Measurements from ENCODE around the gene FAHD1. TPM values are rescaled to one million over a fixed set of nuclear protein-coding genes. Genes with fewer than 3 reads are reported as not detected.

FAHD1 gene
- total RNA-seq, result 10 to 100 TPM; 34.3 to 52.3 (median 46.9) TPM

DNA sequence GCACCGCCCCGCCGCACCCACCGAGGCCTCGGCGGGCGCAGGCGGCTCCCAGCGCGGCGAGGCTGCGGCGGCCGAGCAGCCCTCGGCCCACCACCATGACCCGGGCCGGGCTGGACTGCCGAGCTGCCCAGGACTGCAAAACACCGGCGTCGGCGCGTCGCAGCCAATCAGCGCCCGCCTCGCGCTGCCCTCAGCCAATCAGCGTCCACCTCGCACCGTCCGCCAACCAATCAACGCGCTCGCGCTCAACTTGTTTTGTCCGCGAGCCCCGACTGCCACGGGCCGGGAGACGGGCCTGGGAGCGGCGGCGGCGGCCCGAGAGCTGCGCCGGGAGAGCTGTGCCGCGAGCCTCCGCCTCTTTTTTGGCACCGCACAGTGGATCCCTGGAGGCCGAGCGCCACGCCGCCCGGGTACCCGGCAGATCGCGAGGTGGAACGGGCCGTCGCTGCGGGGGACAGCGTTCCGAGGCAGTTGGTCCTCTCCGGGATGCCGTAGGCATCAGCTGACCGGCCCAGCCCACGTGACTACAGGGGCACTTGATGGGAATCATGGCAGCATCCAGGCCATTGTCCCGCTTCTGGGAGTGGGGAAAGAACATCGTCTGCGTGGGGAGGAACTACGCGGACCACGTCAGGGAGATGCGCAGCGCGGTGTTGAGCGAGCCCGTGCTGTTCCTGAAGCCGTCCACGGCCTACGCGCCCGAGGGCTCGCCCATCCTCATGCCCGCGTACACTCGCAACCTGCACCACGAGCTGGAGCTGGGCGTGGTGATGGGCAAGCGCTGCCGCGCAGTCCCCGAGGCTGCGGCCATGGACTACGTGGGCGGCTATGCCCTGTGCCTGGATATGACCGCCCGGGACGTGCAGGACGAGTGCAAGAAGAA lies at the start of gene FAHD1, which contains the start of gene HAGH:
Gene FAHD1, plus strand, starts transcription at position 516 of the 883 bp plus-strand sequence. Its CDS starts 33 bp downstream, at position 549.
Gene HAGH, minus strand, starts transcription at position 135 of the 883 bp plus-strand sequence. Its CDS starts 38 bp downstream, at position 97.
- WGBS, 2 donors, result 0% methylated on average over 2 to 4 of the region's 104 CpGs
- H3K27ac ChIP-seq, result peak within 1 kb of the TSS; percentile 72 to 95 (median 93)
- no peaks in the 10 kb centered on the region for H3K27me3 ChIP-seq
- H3K9me3 ChIP-seq, result no peaks in the 10 kb centered on the region
- peak within 1 kb of the TSS; percentile 61 to 98 (median 92) for H3K4me3 ChIP-seq
- peak in 2 of 4 donors; percentile 16 to 19 for TF ChIP-seq POLR2A (IDR thresholded peaks at IDR 0.05)
- TF ChIP-seq, protein P1, sequence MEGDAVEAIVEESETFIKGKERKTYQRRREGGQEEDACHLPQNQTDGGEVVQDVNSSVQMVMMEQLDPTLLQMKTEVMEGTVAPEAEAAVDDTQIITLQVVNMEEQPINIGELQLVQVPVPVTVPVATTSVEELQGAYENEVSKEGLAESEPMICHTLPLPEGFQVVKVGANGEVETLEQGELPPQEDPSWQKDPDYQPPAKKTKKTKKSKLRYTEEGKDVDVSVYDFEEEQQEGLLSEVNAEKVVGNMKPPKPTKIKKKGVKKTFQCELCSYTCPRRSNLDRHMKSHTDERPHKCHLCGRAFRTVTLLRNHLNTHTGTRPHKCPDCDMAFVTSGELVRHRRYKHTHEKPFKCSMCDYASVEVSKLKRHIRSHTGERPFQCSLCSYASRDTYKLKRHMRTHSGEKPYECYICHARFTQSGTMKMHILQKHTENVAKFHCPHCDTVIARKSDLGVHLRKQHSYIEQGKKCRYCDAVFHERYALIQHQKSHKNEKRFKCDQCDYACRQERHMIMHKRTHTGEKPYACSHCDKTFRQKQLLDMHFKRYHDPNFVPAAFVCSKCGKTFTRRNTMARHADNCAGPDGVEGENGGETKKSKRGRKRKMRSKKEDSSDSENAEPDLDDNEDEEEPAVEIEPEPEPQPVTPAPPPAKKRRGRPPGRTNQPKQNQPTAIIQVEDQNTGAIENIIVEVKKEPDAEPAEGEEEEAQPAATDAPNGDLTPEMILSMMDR (IDR thresholded peaks at IDR 0.05), result peak in 3 of 6 experiments; percentile 11 to 28 (median 22)
- DNase-seq, result peak; percentile 47
- H3K36me3 ChIP-seq, result peaks cover 0 to 42% (median 10%) of the 10 kb centered on the region in 3 donors
- intact Hi-C loops (cut with DNase I), result no loop called here
- H3K4me1 ChIP-seq, result peaks cover 27 to 78% (median 39%) of the 10 kb centered on the region in 3 donors

DNA sequence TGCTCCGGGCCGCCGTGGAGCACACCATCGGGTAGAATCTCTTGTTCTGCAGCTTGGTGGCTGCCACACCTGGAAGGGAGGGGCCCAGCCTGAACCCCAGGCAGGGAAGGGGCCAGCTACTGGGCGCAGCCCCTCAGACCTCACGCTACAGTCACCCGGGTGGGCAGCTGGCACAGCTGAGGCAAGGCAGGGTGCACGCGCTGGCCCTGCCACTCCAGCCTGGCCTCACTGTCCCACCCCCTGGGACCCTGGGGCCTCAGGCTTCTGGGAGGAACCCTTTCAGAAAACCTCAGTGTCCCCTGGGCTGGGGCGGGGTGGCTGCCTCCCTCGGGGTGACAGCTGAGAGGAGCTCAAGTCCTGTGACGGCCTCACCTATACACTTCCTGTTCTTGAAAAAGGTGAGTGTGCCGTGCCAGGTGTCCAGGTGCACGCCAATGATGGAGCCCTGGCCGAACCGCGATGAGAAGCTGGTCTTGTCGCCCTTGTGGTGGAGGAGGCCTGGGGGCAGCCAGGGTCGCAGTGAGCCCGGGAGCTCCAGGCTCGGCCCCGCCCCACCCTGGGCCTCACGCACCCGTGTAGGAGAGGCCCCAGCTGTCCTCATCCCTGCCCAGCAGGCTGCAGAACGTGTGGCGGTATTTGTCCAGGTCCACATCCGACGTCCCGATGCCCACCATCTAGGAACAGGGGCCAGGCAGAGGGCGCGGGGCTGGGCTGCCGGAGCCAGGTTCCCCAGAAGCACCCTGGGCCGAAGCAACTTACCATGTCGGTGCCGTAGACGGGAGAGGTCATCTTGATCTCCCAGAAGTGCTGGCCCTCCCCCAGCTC lies 49.4 kb upstream of the FAHD1 start:
- peaks cover 25 to 78% (median 27%) of the 10 kb centered on the region in 3 donors for H3K4me1 ChIP-seq
- intact Hi-C loops (cut with DNase I), result no loop called here
- H3K27me3 ChIP-seq, result no peaks in the 10 kb centered on the region
- no peaks in the 10 kb centered on the region for H3K9me3 ChIP-seq
- no peak overlapping the region for H3K4me3 ChIP-seq
- no peak for TF ChIP-seq POLR2A (IDR thresholded peaks at IDR 0.05)
- TF ChIP-seq, protein P1 (IDR thresholded peaks at IDR 0.05), result no peak
- H3K36me3 ChIP-seq, result peaks cover 6 to 67% (median 28%) of the 10 kb centered on the region in 3 donors
- 60% methylated on average over 1 of the region's 36 CpGs; no CpG with 5 or more reads in 1 of the 2 donors for WGBS, 2 donors
- peak overlapping the region in 2 of 4 donors; percentile 28 to 44 for H3K27ac ChIP-seq
- DNase-seq, result no peak

DNA sequence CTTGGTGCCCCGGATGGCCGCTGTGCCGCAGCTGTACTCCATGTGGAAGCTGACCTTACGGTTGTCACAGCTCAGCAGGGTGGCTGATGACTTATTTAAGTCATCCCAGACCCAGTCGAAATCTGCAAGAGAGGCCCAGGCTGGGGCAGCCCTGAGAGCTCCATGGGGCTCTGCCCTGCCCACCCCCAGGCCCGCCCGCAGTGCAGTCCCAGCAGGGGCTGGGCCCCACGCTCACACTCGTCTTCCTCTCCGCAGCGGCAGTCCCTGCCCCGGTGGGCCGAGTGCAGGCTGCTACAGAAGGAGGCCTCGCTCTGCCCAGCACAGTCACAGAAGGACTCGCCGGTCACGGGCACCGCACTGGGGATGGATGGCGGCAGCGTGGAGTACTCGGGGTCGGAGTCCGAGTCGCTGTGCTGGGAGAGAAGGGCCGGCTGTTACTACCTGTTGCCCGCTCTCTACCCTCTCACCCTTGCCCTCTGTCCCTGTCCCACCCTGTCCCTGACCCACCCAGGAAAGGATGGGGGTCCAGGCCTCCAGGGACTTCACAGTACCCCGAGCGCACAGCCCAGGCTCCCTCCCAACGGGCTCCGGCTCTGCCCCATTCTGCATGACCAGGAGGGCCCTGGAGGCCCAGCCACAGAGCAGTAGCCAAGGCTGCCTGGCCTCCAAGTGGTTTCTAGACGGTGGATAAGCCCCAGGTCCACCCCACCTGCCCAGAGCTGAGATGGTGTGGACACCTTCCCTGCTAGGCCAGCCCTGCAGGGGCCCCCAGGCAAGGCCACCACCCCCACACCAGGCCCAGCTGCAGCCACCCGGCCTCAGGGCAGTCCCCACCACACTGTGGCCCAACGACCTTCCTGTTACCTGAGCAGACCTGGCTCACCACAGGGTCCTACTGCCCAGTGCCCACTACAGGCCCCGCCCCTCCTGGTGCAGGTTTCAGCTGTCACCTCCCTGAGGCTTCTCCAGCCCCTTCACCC lies 48.5 kb upstream of the FAHD1 start:
- no peak for DNase-seq
- Histone ChIP-seq H3K27me3 (no peaks in the 10 kb centered on the region), H3K4me3 (no peak overlapping the region), H3K27ac (peak overlapping the region in 3 of 4 donors; percentile 31 to 97 (median 57)), H3K4me1 (peaks cover 27 to 77% (median 28%) of the 10 kb centered on the region in 3 donors), H3K36me3 (peaks cover 6 to 67% (median 28%) of the 10 kb centered on the region in 3 donors), H3K9me3 (no peaks in the 10 kb centered on the region)
- WGBS, 2 donors, result 65 to 68% methylated on average over 2 to 4 of the region's 34 CpGs
- intact Hi-C loops (cut with DNase I), result no loop called here
- TF ChIP-seq, protein P1 (IDR thresholded peaks at IDR 0.05), result no peak
- no peak for TF ChIP-seq POLR2A (IDR thresholded peaks at IDR 0.05)

DNA sequence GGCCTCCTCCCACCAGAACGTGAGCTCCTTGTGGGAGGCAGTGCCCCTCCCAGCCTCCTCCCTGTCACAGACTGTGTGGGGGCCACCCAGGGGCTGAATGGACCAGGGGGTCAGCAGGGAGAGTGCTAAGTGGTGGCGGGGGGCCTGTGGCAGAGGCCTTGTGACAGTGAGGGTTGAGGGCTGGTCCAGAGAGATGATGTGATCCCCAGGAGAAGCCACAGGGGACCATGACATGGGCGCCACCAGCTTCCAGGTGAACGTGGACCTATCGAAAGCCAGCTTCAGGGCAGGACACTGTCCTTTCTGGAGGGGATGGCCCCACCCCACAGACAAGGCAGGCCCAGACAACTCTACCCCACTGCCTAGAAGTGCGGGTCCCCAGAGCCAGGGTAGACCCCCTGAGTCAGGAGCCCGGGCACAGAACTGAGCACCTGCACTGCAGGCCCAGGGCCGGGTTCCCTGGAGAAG lies 47.7 kb upstream of the FAHD1 start:
- Histone ChIP-seq H3K27ac (peak overlapping the region in 3 of 4 donors; percentile 39 to 97 (median 57)), H3K4me1 (peaks cover 26 to 77% (median 30%) of the 10 kb centered on the region in 3 donors)

More for the DNA sequence above, 47.7 kb upstream of the FAHD1 start:
- no peak for DNase-seq
- H3K27me3 ChIP-seq, result no peaks in the 10 kb centered on the region
- H3K4me3 ChIP-seq, result no peak overlapping the region
- H3K9me3 ChIP-seq, result no peaks in the 10 kb centered on the region
- intact Hi-C loops (cut with DNase I), result no loop called here
- 33 to 40% methylated on average over 1 of the region's 8 CpGs for WGBS, 2 donors
- H3K36me3 ChIP-seq, result peaks cover 6 to 67% (median 28%) of the 10 kb centered on the region in 3 donors
- no peak for TF ChIP-seq POLR2A (IDR thresholded peaks at IDR 0.05)
- TF ChIP-seq, protein P1 (IDR thresholded peaks at IDR 0.05), result no peak
